Stimulated activated CD8-positive, alpha-beta memory T cell treated with anti-CD3 and anti-CD28 coated beads, Interleukin-12 subunit alpha, Interleukin-12 subunit beta, amount 100 ng/mL, for 1 hour (primary cell): ENCODE data around the gene SMIM20.

Experiments used
- DNase-seq: peaks from one replicate; pipeline ENCODE4 v3.0.0-alpha.2; 2020; ENCODE audit warnings: low read depth

Gene SMIM20

GRCh38 chr4:25954293-25954904 lies 40.4 kb downstream of the SMIM20 start:
- DNase-seq, result no peak

DNA sequence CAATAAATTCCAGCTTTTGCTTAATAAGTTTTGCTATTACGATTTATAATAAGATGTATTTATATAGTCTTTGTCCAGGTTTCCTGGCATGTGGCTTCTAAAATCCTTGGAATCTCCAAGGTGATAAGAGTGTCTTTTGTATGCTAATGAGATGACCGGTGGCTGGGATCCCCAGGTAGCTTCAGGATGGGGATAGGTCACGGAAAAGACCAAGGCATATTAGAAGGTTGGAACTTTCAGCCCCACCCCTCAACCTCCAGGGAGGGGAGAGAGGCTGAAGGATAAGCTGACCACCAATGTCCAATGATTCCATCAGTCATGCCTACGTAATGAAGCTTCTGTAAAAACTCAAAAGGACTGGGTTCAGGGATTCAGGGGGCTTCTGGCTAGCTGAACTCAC lies 41.7 kb downstream of the SMIM20 start:
- DNase-seq, result no peak

DNA sequence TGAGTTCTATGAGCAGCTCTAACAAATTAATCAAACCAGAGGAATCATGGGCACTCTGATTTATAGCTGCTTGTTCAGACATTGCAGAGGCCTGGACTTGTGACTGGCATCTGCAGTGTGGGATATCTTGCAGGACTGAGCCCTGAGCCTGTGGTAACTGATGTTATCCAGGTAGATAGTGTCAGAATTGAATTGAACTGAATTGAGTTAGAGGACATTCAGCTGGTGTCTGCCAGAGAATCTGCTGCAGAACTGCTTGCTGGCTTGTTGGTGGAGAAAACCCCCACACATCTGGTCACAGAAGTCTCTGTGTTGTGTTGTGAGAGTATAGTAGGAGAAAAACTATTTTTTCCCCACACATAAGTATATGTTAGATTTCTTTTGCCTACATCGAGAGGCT lies 42.2 kb downstream of the SMIM20 start:
- DNase-seq, result no peak

- no peak for DNase-seq
Observed at GRCh38 chr4:25958110-25958509, 44.1 kb downstream of the SMIM20 start.

DNA sequence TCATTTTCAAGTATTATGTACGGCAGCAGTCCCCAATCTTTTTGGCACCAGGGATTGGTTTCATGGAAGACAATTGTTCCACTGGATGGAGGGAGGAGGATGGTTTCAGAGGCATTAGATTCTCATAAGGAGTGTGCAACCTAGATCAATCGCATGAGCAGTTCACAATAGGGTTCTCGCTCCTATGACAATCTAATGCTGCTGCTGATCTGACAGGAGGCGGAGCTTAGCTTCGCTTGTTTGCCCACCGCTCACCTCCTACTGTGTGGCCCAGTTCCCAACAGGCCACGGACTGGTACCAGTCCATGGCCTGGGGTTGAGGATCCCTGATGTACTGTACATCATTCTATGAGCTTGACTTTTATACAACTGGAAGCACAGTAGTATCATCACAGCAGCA lies 48.4 kb downstream of the SMIM20 start:
- DNase-seq, result no peak

GRCh38 chr4:25965629-25966028 lies 51.6 kb downstream of the SMIM20 start:
- no peak for DNase-seq

DNA sequence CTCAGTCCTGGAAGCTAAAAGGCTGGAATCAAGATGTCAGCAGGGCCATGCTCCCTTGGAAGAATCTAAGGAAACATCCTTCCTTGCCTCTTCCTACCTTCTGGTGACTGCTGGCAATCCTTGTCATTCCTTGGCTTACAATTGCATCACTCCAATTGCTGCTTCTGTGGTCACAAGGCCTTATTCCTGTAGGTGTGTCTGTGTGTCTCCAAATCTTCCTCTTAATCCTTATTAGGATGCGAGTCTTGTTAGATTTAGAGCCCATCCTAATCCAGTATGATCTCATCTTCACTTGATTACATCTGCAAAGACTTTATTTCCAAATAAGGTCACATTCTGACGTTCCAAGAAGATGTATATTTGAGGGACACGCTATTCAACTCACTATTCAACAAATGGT lies 52.2 kb downstream of the SMIM20 start:
- no peak for DNase-seq

- no peak for DNase-seq
Observed at GRCh38 chr4:25969374-25970155, 55.5 kb downstream of the SMIM20 start.

DNA sequence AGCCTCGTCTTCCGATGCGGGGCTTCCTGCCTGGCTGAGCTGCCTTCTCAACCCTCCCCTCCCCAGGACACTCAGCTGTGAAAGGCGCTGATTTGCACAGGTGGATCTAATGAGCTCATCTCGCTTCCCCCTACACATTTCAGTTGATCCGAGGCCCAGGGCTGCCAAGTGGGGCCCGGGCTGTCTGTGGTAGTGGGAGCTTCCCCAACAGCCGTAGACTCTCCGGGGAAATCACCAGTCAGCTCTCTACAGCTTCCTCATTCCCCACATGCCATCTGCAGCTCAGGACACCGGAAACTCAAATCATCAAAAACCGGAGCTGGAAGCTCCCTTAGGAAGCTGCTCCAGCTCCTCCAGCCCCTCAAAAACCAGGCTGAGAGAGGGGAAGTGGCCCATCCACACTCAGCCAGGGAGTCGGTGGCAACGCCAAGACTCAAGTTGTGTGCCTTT lies 56.2 kb downstream of the SMIM20 start:
- no peak for DNase-seq

DNA sequence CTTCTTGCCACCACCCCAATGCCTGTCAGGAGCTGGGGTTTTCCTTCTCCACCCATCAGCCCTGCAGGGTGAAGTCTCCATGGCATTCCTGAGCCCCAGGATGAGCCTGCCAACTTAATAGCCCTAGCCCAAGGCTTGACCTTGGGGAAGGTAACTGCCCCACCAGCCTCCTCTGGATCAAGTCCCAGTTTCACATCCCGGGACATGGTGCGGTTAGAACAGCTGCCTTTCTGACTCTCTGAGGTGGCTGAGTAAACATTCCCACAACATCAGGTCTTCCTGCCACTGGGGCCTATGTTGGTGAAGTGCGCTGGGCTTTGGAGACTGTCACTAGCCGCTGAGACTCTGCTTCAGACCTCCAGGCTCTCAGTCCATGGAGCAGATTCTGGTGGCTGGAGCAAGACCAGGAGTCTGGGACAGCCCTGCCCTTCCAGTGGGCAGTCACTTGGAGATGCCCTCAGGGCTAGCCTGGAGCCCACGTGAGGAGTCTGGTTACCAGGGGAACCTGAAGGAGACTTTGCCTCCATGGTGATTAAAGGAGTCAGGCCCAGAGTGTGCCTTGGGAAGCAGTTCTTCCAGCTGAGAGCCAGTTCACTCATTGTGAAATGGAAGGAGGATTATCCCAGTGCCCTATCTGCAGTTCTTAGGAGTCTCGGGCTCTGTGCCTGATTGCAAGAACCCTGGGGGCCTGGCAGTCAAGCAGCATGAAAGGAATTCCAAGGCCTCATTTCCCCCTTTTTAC lies 56.8 kb downstream of the SMIM20 start:
- DNase-seq, result no peak

GRCh38 chr4:25972366-25972765 lies 58.3 kb downstream of the SMIM20 start:
- no peak for DNase-seq

DNA sequence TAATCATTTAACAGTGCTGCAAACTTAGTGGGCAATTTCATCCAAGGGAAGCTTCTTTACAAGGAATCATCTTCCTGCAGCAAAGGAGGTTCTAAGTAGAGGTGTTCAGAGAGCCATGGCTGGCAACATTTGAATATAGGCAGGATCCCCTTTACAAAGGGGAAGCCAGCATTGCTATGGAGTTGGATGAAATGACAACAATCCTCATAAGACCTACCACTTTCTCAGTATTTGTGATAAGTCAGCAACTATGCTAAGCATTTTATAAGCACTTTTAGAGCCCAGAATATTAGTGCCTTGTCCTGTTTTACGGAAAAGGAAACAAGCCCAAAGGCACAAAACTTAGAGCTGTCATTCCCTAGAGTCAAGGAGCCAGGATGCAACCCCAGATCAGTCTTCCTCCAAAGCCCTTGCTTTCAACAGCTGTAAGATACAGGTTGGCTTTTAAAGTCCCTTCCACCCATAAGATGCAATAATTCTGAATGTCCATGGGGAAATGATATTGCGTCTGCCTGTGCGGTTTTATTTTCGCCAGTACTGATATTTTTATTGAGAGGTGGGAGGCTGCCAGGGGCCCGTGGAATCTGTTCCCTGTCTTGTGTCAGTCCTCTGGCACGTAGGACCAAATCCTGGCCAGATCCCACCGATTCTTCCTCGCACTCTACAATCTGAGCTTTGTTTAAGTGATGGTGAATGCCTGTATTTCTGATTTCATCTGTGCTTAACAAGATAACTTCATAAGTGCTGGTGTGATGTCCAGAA lies 59.1 kb downstream of the SMIM20 start:
- no peak for DNase-seq

GRCh38 chr4:25976780-25977179 lies 62.8 kb downstream of the SMIM20 start:
- DNase-seq, result no peak

DNA sequence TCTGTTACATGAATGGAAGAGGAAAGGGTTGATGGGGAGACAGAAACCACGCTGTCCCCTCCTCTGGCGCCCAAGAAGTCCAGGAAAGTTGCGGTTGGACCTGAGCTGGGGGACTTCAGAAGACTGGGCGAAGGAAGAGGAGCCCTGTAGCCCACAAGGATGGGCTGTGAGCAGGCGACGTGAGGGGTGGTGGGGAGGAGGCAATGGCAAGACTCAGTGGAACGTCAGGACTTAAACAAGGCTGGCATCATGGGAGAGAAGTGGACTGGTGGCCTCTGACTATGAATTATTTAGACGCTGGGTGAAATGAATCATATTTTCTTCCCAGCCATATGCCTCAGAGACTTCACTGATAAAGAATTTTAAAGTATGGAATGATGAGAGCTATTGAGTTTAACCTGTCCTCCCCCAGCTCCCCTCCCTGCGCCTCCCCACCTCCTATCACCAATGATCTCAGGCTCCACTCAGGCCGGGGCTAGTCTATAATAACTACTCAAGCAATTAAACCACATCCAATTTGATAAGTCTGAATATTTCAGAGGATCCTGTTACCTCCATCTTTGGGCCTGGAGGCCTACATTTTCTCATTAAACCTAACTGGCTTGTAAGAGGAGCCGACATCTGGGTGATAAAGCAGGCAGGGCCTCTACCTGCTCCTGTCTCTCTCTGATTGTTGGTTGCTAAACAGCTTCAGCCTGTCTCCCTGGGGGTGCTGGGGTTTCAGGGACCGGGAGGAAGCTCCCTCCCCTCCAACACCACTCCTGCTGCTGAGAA lies 63.6 kb downstream of the SMIM20 start:
- no peak for DNase-seq

DNA sequence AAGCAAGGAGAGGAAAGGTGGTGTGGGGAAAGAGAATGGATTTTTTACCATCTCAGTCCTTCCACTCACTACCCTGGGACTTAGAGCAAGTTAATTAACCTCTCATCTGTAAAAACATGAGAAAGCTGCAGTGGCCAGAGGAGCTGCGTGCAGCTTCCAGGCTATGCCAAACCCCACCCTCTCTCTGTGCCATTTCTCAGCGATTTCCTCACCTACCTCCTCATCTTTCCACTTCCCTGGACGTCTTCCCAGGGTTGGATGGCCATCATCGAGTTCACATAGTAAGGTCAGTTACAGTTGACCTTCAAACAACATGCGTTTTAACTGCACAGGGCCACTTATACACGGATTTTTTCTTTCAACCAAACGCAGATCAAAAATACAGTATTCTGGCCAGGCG lies 64.3 kb downstream of the SMIM20 start:
- DNase-seq, result no peak
